ENCODE data around the gene RSL24D1. TPM values are rescaled to one million over a fixed set of nuclear protein-coding genes. Genes with fewer than 3 reads are reported as not detected.

The RSL24D1 gene
- total and polyA plus RNA-seq, 9 of the 15 experiments (the other 6 are each of a cell fraction or from before 2014, with no cell fraction given) = 133 to 324 (median 223) TPM

GRCh38 chr15:55239440-55240124, 42.8 kb upstream of the RSL24D1 start (continued):
- TF ChIP-seq HNRNPLL (IDR thresholded peaks at IDR 0.05; ENCODE audit: low read depth, low read length, poor library complexity, severe bottlenecking) = no peak
- peak in 1 of 2 experiments; percentile 87; a peak in 2 of 4 replicates for TF ChIP-seq SRF (CRISPR knock-in tag; IDR thresholded peaks at IDR 0.05)
- TF ChIP-seq SMARCC2 (IDR thresholded peaks at IDR 0.05; ENCODE audit: low read depth) = peak; percentile 49; the same call in 1 of the 2 replicates
- no peak for TF ChIP-seq ZHX1 (conservative IDR thresholded peaks at IDR 0.05; ENCODE audit: low read length)
- TF ChIP-seq ETV6 (IDR thresholded peaks at IDR 0.05; ENCODE audit: borderline replicate concordance in 1 of 2, low read depth in 2 of 2, low read length in 1 of 2) = 0 out of 4 replicates have a peak, but pooled peaks of 1 of the 2 experiments have one; percentile 24
- TF ChIP-seq ETV6 (CRISPR knock-in tag; IDR thresholded peaks at IDR 0.05; ENCODE audit: borderline replicate concordance) = no peak
- TF ChIP-seq ARID1B (IDR thresholded peaks at IDR 0.05) = peak; percentile 95
- no peak for TF ChIP-seq BRCA1 (IDR thresholded peaks at IDR 0.05)
- no peak for TF ChIP-seq BRCA1 (CRISPR knock-in tag; IDR thresholded peaks at IDR 0.05)
- TF ChIP-seq ZNF512 (tag; IDR thresholded peaks at IDR 0.05) = no peak
- no peak for TF ChIP-seq HNRNPUL1 (IDR thresholded peaks at IDR 0.05; ENCODE audit: low read length)
- TF ChIP-seq RNF2 (IDR thresholded peaks at IDR 0.05) = peak; percentile 75
- TF ChIP-seq CREM (IDR thresholded peaks at IDR 0.05; ENCODE audit: low read depth) = peak; percentile 12; the same call in 1 of the 2 replicates
- no peak for TF ChIP-seq ZBTB12 (CRISPR knock-in tag; IDR thresholded peaks at IDR 0.05)
- peak; percentile 90 for TF ChIP-seq TEAD4 (IDR thresholded peaks at IDR 0.05; ENCODE audit: low read length)
- no peak for TF ChIP-seq TEAD4 (CRISPR knock-in tag; IDR thresholded peaks at IDR 0.05; ENCODE audit: borderline replicate concordance)
- no peak for TF ChIP-seq CREB5 (CRISPR knock-in tag; IDR thresholded peaks at IDR 0.05)
- TF ChIP-seq FOXO4 (CRISPR knock-in tag; IDR thresholded peaks at IDR 0.05) = no peak
- 0 out of 2 replicates have a peak, but pooled peaks have one; percentile 41 for TF ChIP-seq ZNF584 (CRISPR knock-in tag; IDR thresholded peaks at IDR 0.05; ENCODE audit: low read depth)
- TF ChIP-seq HSF4 (CRISPR knock-in tag; IDR thresholded peaks at IDR 0.05; ENCODE audit: borderline replicate concordance) = no peak

Data from K562 (cell line).